DMS53 treated with DMSO at 0.1 percent for 48 hours (cell line): ENCODE data around the gene LPXN.

Experiments used
- DNase-seq: peaks from one replicate; lab custom pipeline; 2025; ENCODE audit not compliant: unreplicated experiment; lab: John Stamatoyannopoulos, UW

The LPXN gene

DNA sequence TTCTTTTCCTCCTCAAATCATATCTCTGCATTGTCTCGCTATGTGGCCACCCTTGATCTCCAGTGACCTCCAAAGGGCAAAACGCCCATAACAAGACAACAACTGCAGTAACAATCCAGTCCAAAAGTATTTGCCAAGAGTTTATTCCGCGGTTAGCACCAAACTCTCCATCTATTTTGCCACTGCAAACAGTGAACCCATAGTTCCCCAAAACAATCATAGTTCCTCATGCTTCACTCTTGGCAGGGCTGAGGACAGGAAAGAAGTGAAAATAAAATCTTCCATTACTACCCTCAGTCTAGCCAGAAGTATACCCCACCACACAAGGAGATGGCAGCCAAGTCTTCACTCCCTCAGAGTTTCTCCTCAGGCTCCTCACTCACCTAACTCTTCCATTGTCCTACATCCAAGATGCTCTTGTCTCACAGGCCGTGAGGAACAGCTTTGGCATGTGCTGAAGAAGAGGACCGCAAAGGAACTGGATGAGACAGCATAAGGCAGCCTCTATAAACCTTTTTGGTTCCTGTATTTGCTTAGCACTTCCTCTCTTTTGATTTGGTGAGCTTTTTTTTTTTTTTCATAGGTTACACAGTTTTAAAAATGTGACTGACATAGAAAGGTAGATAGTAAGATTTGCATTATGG, at the start of gene LPXN:
Gene LPXN (minus strand): TSS at position 480 of the 644 bp plus-strand sequence. CDS start 84 bp downstream, at position 396.
- DNase-seq = no peak

DNA sequence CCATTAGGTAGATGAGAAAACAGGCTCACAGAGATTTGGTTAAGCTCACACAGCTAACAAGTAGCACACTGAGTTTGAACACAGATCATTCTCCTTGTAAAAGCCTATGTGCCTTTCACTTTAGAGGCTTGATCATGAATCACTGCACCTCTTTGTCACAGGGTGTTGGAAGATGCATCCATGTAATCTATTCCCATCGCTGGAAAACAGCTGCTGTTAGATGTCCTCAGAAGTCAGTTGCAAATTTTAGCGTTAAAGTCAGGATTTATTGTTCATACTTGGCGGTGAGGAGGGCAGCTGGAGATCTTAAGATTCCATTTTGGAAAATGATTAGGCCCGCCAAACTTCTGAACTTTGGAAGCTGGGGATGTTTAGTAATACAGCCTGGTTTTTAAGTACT, 49.4 kb upstream of the LPXN start:
- no peak for DNase-seq

- DNase-seq = no peak
These were observed 46.7 kb upstream of the LPXN start, which contains the start of gene CNTF for GRCh38 chr11:58622344-58622743. Gene CNTF, plus strand, starts transcription at chr11:58622665. Its CDS starts 88 bp downstream, at chr11:58622753.

- DNase-seq = no peak
These were observed 46.1 kb upstream of the LPXN start for GRCh38 chr11:58621586-58622262.

DNA sequence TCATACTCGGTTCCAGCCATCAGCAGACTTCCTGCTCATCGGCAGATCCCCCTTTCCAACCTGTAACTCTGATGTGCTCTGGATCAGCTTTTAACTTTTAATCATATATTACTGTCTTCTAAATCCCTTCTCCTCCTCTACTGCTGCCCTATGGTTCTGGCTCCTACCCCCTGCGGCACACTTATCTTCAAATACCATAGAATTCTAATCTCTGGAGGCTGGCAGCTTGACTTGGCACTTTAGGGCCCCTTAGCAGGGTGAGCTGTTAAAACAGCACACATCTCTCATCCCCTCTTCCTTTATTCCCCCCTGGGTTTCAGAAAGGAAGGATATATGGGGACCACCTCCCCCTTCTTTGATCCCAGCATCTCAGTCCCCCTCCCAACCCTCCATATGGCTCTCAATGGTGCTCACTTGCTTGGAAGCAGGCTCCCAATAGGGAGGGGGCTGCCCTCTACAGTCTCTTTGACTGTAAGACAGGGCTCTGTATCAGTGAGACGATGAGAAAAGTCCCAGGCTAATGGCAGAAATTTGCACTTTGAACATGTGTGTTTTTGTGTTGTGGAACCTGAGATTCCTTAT, 42.4 kb upstream of the LPXN start:
- DNase-seq = no peak

- DNase-seq = peak; percentile 14
These were observed 40.9 kb upstream of the LPXN start for GRCh38 chr11:58616594-58616993.

DNA sequence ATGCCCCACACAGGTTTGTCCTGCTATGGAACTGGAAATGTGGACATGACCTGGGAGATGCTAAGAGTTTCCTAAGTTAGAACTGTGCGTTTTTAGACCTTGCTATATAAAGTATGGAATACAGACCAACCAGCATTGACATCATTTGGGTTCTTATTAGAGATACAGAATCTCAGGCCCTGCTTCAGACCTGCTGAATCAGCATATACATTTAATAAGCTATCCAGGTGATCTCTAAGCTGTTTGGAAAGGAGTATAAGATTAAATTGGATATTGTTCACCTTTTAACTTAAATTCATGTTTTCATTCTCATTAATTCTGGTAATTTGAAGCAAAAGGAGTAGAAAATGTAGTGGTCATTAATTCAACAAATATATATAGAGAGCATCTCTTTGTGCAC, 39.9 kb upstream of the LPXN start:
- no peak for DNase-seq

GRCh38 chr11:58613228-58613627, 37.6 kb upstream of the LPXN start:
- no peak for DNase-seq

GRCh38 chr11:58609723-58610122, 34.1 kb upstream of the LPXN start:
- no peak for DNase-seq

DNA sequence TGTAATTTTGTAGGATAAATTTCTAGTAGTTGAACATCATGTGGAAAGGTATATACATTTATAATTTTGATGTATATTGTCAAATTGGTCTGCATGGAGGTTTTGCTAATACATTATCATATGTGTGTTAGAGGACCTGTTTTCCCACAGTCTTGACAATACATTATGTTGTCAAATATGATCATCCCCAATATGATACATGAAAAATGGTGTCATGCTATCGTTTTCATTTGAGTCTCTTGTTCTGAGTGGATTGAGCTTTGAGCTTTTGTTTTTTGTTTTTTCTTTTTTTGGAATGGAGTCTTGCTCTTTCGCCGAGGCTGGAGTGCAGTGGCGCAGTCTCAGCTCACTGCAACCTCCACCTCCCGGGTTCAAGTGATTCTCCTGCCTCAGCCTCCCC, 32.7 kb upstream of the LPXN start:
- DNase-seq = no peak

GRCh38 chr11:58606930-58607714, 31.5 kb upstream of the LPXN start:
- no peak for DNase-seq

- DNase-seq = no peak
These were observed 24.9 kb upstream of the LPXN start for GRCh38 chr11:58600510-58600909.

- no peak for DNase-seq
These were observed 22.0 kb upstream of the LPXN start for GRCh38 chr11:58597486-58598144.

DNA sequence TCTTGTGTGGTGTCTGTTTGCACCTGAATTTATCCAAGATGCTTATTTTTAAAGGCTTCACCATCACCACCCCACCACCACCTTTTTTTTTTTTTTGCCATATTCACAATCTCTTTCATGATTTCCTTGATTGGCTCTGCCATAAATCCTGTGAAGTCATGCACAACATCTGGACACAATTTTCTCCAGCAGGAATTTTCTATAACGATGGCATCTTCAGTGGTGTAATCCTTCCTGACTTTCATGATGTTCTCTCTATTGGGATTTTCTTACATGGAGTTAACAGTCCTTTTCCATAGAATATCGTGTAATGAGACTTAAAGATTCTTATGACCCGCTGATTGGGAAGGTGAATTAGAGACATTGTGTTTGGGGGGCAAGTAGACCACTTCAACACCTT, 21.0 kb upstream of the LPXN start:
- no peak for DNase-seq

GRCh38 chr11:58594826-58595225, 19.2 kb upstream of the LPXN start:
- no peak for DNase-seq

GRCh38 chr11:58592760-58593472, 17.3 kb upstream of the LPXN start:
- DNase-seq = no peak

GRCh38 chr11:58591659-58592058, 16.0 kb upstream of the LPXN start:
- DNase-seq = no peak

GRCh38 chr11:58586998-58587397, 11.3 kb upstream of the LPXN start:
- DNase-seq = no peak

DNA sequence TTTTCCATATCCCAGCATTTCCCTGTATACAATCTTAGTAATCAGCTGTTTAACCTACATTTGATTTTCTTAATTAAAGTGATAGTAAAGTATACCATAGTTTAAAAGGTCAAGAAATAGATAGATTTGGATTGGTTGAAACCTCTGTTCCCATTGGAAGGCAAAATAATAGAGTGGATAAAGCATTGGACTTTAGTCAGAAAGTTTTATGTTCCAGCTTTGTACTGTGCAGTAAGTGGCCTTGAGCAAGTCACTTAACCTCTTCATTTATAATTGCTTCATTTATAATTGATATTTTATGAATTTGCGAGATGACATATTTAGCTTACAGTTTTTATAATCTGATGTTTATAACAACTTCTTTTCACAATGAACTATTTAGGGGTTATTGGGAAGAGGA, 6.8 kb upstream of the LPXN start:
- no peak for DNase-seq

DNA sequence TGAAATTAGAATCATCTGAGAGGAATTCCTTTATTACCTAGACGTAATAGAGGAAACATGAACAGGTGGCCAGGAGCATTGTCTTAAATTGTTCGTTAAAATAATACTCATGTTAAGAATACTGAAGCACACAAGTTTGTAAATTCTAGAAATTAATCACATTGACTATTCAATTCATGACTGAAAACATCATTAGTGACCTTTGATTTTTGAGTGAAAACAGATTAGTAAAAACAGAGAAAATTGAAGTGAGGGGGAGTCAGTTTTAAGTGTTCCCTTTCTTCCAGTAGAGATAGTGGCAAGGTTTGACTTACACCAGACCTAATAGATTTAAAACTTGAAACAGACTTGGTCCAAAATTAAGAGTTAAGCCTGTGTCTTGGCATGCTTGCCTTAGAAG, 4.7 kb upstream of the LPXN start:
- no peak for DNase-seq
